ENCODE data around the gene CDK4.

- no peak for TF ChIP-seq RAD21 (IDR thresholded peaks at IDR 0.05; ENCODE audit: low read depth)
- no peak for TF ChIP-seq CEBPB (IDR thresholded peaks at IDR 0.05)
- no peak for TF ChIP-seq EP300 (IDR thresholded peaks at IDR 0.05; ENCODE audit: borderline replicate concordance)
- no peak for TF ChIP-seq TEAD4 (IDR thresholded peaks at IDR 0.05)
- no peak for TF ChIP-seq REST (IDR thresholded peaks at IDR 0.05; ENCODE audit: low read depth)
- TF ChIP-seq MAX (IDR thresholded peaks at IDR 0.05): no peak
- no peak for TF ChIP-seq YY1 (IDR thresholded peaks at IDR 0.05; ENCODE audit: low read depth)
- no peak for TF ChIP-seq NFIC (IDR thresholded peaks at IDR 0.05)
- TF ChIP-seq TAF1 (IDR thresholded peaks at IDR 0.05; ENCODE audit: low read depth): no peak
- no peak for TF ChIP-seq CREB1 (IDR thresholded peaks at IDR 0.05; ENCODE audit: low read depth)
- TF ChIP-seq USF1 (IDR thresholded peaks at IDR 0.05): no peak
- no peak for TF ChIP-seq FOXM1 (IDR thresholded peaks at IDR 0.05; ENCODE audit: borderline replicate concordance, low read depth)
Measured at GRCh38 chr12:57779736-57780135, 27.6 kb upstream of the CDK4 start.
